ENCODE data around the gene MID2. TPM values are rescaled to one million over a fixed set of nuclear protein-coding genes. Genes with fewer than 3 reads are reported as not detected.

The MID2 gene
- polyA plus RNA-seq, 3 donors: 0.20 TPM; not detected in 2

GRCh38 chrX:107924136-107924746 lies 98.6 kb downstream of the MID2 start:
- Mint-ChIP-seq H3K27me3 (ENCODE audit: low read depth in 3 of 3) (peaks cover 1 to 2% (median 2%) of the 10 kb centered on the region in 3 donors), H3K9me3 (no peaks in the 10 kb centered on the region), H3K27ac (no peak overlapping the region), H3K4me3 (no peak overlapping the region), H3K4me1 (no peaks in the 10 kb centered on the region), H3K36me3 (no peaks in the 10 kb centered on the region)
- intact Hi-C loops (cut with micrococcal nuclease): no loop called here
- no peaks in the 10 kb centered on the region for H3K79me2 ChIP-seq (ENCODE audit: insufficient read depth, low read length)
- H3K36me3 ChIP-seq (replicated peaks in 1 of 2; ENCODE audit: control insufficient read depth in 1 of 2, insufficient read depth in 2 of 2, low read length in 2 of 2): no peaks in the 10 kb centered on the region
- no peaks in the 10 kb centered on the region for H3K4me1 ChIP-seq (ENCODE audit: control insufficient read depth in 1 of 2, insufficient read depth in 2 of 2, low read length in 2 of 2)
- no peak overlapping the region for H3K4me3 ChIP-seq (replicated peaks in 1 of 3; ENCODE audit: low read depth in 2 of 3, low read length in 3 of 3)
- no CpG with 5 or more reads among the region's 7 CpGs for WGBS (ENCODE audit: insufficient coverage)
- peaks cover 0 to 3% of the 10 kb centered on the region in 2 donors for H3K27me3 ChIP-seq (ENCODE audit: control insufficient read depth in 2 of 2, insufficient read depth in 2 of 2, low read length in 2 of 2)
- H4K20me1 ChIP-seq (ENCODE audit: insufficient read depth, low read length): no peaks in the 10 kb centered on the region
- no peak overlapping the region for H3K27ac ChIP-seq (ENCODE audit: low read depth in 1 of 2, low read length in 2 of 2)
- TF ChIP-seq CTCF (IDR thresholded peaks at IDR 0.05): no peak
- H3K4me2 ChIP-seq (replicated peaks; ENCODE audit: extremely low read depth, low read length, poor library complexity, severe bottlenecking): no peak overlapping the region
- H3K9me3 ChIP-seq (replicated peaks in 1 of 2; ENCODE audit: control insufficient read depth in 1 of 2, insufficient read depth in 1 of 2, low read length in 2 of 2): no peaks in the 10 kb centered on the region
- H3K9ac ChIP-seq (ENCODE audit: insufficient read depth, low read length, poor library complexity, severe bottlenecking): no peak overlapping the region
- H2AFZ ChIP-seq (ENCODE audit: insufficient read depth, low read depth, low read length, poor library complexity, severe bottlenecking): no peak overlapping the region
- DNase-seq: no peak

- peaks cover 0 to 7% of the 10 kb centered on the region in 2 donors for H3K9me3 ChIP-seq (replicated peaks in 1 of 2; ENCODE audit: control insufficient read depth in 1 of 2, insufficient read depth in 1 of 2, low read length in 2 of 2)
- H4K20me1 ChIP-seq (ENCODE audit: insufficient read depth, low read length): no peaks in the 10 kb centered on the region
Measured at GRCh38 chrX:107934262-107934661, 108.6 kb downstream of the MID2 start.

More at GRCh38 chrX:107934262-107934661, 108.6 kb downstream of the MID2 start:
- peaks cover 7 to 24% (median 17%) of the 10 kb centered on the region in 3 donors for H3K27me3 Mint-ChIP-seq (ENCODE audit: low read depth in 3 of 3)
- no peak overlapping the region for H2AFZ ChIP-seq (ENCODE audit: insufficient read depth, low read depth, low read length, poor library complexity, severe bottlenecking)
- no peak for DNase-seq
- no peak overlapping the region for H3K4me2 ChIP-seq (replicated peaks; ENCODE audit: extremely low read depth, low read length, poor library complexity, severe bottlenecking)
- H3K4me1 Mint-ChIP-seq: no peaks in the 10 kb centered on the region
- H3K4me1 ChIP-seq (ENCODE audit: control insufficient read depth in 1 of 2, insufficient read depth in 2 of 2, low read length in 2 of 2): no peaks in the 10 kb centered on the region
- no peak overlapping the region for H3K4me3 Mint-ChIP-seq
- intact Hi-C loops (cut with micrococcal nuclease): no loop called here
- no peak overlapping the region for H3K9ac ChIP-seq (ENCODE audit: insufficient read depth, low read length, poor library complexity, severe bottlenecking)
- TF ChIP-seq CTCF (IDR thresholded peaks at IDR 0.05): no peak
- no peak overlapping the region for H3K27ac ChIP-seq (ENCODE audit: low read depth in 1 of 2, low read length in 2 of 2)
- H3K27ac Mint-ChIP-seq: no peak overlapping the region
- no peaks in the 10 kb centered on the region for H3K36me3 ChIP-seq (replicated peaks in 1 of 2; ENCODE audit: control insufficient read depth in 1 of 2, insufficient read depth in 2 of 2, low read length in 2 of 2)
- H3K9me3 Mint-ChIP-seq: peaks cover 0 to 10% (median 2%) of the 10 kb centered on the region in 7 donors
- no CpG with 5 or more reads among the region's 1 CpG for WGBS (ENCODE audit: insufficient coverage)
- H3K4me3 ChIP-seq (replicated peaks in 1 of 3; ENCODE audit: low read depth in 2 of 3, low read length in 3 of 3): no peak overlapping the region
- no peaks in the 10 kb centered on the region for H3K79me2 ChIP-seq (ENCODE audit: insufficient read depth, low read length)
- peaks cover 9 to 10% of the 10 kb centered on the region in 2 donors for H3K27me3 ChIP-seq (ENCODE audit: control insufficient read depth in 2 of 2, insufficient read depth in 2 of 2, low read length in 2 of 2)
- H3K36me3 Mint-ChIP-seq: no peaks in the 10 kb centered on the region

Measured in CD14-positive monocyte (primary cell).